Common myeloid progenitor, CD34-positive (primary cell): ENCODE results near the gene ZER1.
"Not testable (repeated sequence)": the region's sequence is repeated elsewhere in the genome, so short reads cannot be mapped to it uniquely, and the experiment has no call there.

Experiments
- CTCF ChIA-PET: fragments of 350-600 bp; sonication (Branson Sonifier 250); formaldehyde crosslinking; loops from one replicate; lab custom pipeline; 2021; ENCODE audit warnings: antibody characterized with exemption; lab: Charles Lee
- POLR2A ChIA-PET: fragments of 350-600 bp; sonication (Branson Sonifier 250); formaldehyde crosslinking; loops from one replicate; lab custom pipeline; 2021; ENCODE audit warnings: antibody characterized with exemption; lab: Charles Lee
- DNase-seq, 3 donors: peaks; one replicate each; pipeline versions ENCODE4 v3.0.0 to v3.0.0-alpha.2; 2013
- H3K27ac ChIP-seq, 2 experiments: 1 replicate in 1 of 2; 2 replicates in 1 of 2; pipeline ENCODE4 v1.7.0; 2013; ENCODE audit warnings: inconsistent platforms in 2 of 2, low read length in 2 of 2, mild to moderate bottlenecking in 2 of 2, low read depth in 1 of 2, moderate library complexity in 1 of 2; ENCODE audit not compliant: severe bottlenecking in 2 of 2, insufficient read depth in 1 of 2, poor library complexity in 1 of 2
- H3K27me3 ChIP-seq, 5 experiments: replicated peaks in 2 of 5; 1 replicate in 3 of 5; 2 replicates in 2 of 5; pipeline versions ENCODE4 v1.6.1 to v1.7.0; 2013; ENCODE audit warnings: low read length in 4 of 5, mild to moderate bottlenecking in 2 of 5, moderate library complexity in 2 of 5, inconsistent platforms in 1 of 5; ENCODE audit not compliant: insufficient read depth in 5 of 5, control insufficient read depth in 4 of 5
- H3K36me3 ChIP-seq, 4 experiments: 1 replicate in 2 of 4; 2 replicates in 2 of 4; pipeline versions ENCODE4 v1.6.1 to v1.7.0; 2013; ENCODE audit warnings: low read length in 3 of 4, control low read depth in 1 of 4, mild to moderate bottlenecking in 1 of 4; ENCODE audit not compliant: control insufficient read depth in 4 of 4, insufficient read depth in 4 of 4
- H3K4me1 ChIP-seq, 4 experiments: 1 replicate in 3 of 4; 2 replicates in 1 of 4; pipeline versions ENCODE4 v1.6.1 to v1.7.1; 2013; ENCODE audit warnings: low read length in 3 of 4, mild to moderate bottlenecking in 3 of 4, control low read depth in 1 of 4, inconsistent platforms in 1 of 4, moderate library complexity in 1 of 4; ENCODE audit not compliant: control insufficient read depth in 4 of 4, insufficient read depth in 4 of 4; ENCODE audit errors: control extremely low read depth in 1 of 4
- H3K4me3 ChIP-seq, 7 experiments: 1 replicate in 4 of 7; 2 replicates in 3 of 7; pipeline versions ENCODE4 v1.5.1 to v1.7.0; 2013; ENCODE audit warnings: mild to moderate bottlenecking in 7 of 7, low read length in 6 of 7, moderate library complexity in 6 of 7, inconsistent platforms in 2 of 7, low read depth in 2 of 7, control low read depth in 1 of 7; ENCODE audit not compliant: insufficient read depth in 4 of 7, control insufficient read depth in 1 of 7; ENCODE audit errors: extremely low read depth in 1 of 7
- H3K9me3 ChIP-seq, 5 experiments: 1 replicate in 4 of 5; 2 replicates in 1 of 5; pipeline versions ENCODE4 v1.6.1 to v1.7.1; 2013; ENCODE audit warnings: low read length in 4 of 5, mild to moderate bottlenecking in 2 of 5, inconsistent platforms in 1 of 5, low read depth in 1 of 5, moderate library complexity in 1 of 5; ENCODE audit not compliant: control insufficient read depth in 4 of 5, insufficient read depth in 2 of 5; ENCODE audit errors: control extremely low read depth in 1 of 5
- WGBS: methylation state at CpG from one replicate; pipeline ENCODE4 v1.1.5; 2013; ENCODE audit not compliant: insufficient coverage; 5-methylcytosine and 5-hydroxymethylcytosine counted together

The ZER1 gene

DNA sequence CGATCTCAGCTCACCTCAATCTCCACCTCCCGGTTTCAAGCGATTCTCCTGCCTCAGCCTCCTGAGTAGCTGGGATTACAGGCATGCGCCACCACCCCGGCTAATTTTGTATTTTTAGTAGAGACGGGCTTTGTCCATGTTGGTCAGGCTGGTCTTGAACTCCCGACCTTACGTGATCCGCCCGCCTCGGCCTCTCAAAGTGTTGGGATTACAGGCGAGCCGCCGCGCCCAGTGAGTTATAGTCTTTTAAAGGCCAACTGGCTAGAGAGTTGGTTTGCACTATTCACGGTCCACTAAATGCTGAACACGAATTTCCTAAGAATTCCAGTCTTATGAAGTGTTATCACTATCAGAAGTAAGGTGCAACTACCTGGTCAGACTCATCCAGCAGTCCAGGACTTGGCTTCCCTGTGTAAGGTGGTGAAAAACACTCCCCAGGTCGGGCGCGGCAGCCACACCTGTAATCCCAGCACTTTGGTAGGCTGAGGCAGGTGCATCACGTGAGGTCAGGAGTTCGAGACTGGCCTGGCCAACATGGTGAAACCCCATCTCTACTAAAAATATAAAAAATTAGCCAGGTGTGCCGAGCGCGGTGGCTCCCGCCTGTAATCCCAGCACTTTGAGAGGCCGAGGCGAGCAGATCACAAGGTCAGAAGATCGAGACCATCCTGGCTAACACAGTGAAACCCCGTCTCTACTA, 72.5 kb downstream of the ZER1 start:
- CTCF ChIA-PET, result interaction anchor here (1.6 kb wide), 1 partner anchor 7 kb away, joined by 10 read pairs; no protein-coding TSS in a partner anchor
- DNase-seq, H3K27ac ChIP-seq, H3K4me3 ChIP-seq, H3K27me3 ChIP-seq, H3K9me3 ChIP-seq: not testable (repeated sequence)
- Histone ChIP-seq H3K36me3 (peaks cover 2 to 20% (median 12%) of the 10 kb centered on the region in 4 experiments), H3K4me1 (peaks cover 0 to 18% (median 11%) of the 10 kb centered on the region in 4 experiments)
- POLR2A ChIA-PET, result interaction anchor here (0.6 kb wide), 1 partner anchor 228 kb away, joined by 3 read pairs; no protein-coding TSS in a partner anchor
- WGBS, result 97% methylated on average over 17 of the region's 30 CpGs

GRCh38 chr9:128696923-128697707, 74.6 kb downstream of the ZER1 start:
- Histone ChIP-seq H3K27me3 (no peaks in the 10 kb centered on the region), H3K4me1 (peaks cover 0 to 5% (median 1%) of the 10 kb centered on the region in 4 experiments), H3K9me3 (no peaks in the 10 kb centered on the region), H3K27ac (no peak overlapping the region), H3K4me3 (no peak overlapping the region), H3K36me3 (peaks cover 11 to 40% (median 25%) of the 10 kb centered on the region in 4 experiments)
- ChIA-PET POLR2A (interaction anchor here (0.6 to 1.2 kb wide), 2 partner anchors 10 to 20 kb away, joined by 3 read pairs; no protein-coding TSS in a partner anchor), CTCF (interaction anchor here (0.8 kb wide), 1 partner anchor 9 kb away, joined by 3 read pairs; no protein-coding TSS in a partner anchor)
- no peak for DNase-seq
- WGBS, result 82% methylated on average over 7 of the region's 8 CpGs

- Histone ChIP-seq H3K4me1 (peaks cover 10 to 17% (median 14%) of the 10 kb centered on the region in 4 experiments), H3K27ac (no peak overlapping the region), H3K9me3 (no peaks in the 10 kb centered on the region), H3K4me3 (no peak overlapping the region), H3K27me3 (no peaks in the 10 kb centered on the region), H3K36me3 (peaks cover 14 to 48% (median 30%) of the 10 kb centered on the region in 4 experiments)
- DNase-seq, result no peak
- POLR2A ChIA-PET, result no interaction called here
- CTCF ChIA-PET, result interaction anchor here (1.5 kb wide), 1 partner anchor 30 kb away, joined by 3 read pairs; the partner anchor contains the start of gene ZDHHC12
- WGBS, result 92% methylated on average over 5 of the region's 6 CpGs
Observed at GRCh38 chr9:128694344-128694743, 77.4 kb downstream of the ZER1 start.

- H3K4me3 ChIP-seq, H3K27me3 ChIP-seq, POLR2A ChIA-PET, DNase-seq, H3K27ac ChIP-seq, H3K9me3 ChIP-seq: not testable (repeated sequence)
- 100% methylated on average over 3 of the region's 3 CpGs for WGBS
- peaks cover 14 to 48% (median 30%) of the 10 kb centered on the region in 4 experiments for H3K36me3 ChIP-seq
- H3K4me1 ChIP-seq, result peaks cover 10 to 17% (median 14%) of the 10 kb centered on the region in 4 experiments
- CTCF ChIA-PET, result interaction anchor here (1.5 to 2.5 kb wide), 2 partner anchors 8 to 31 kb away, joined by 3 to 14 read pairs; partner anchors contain the start of genes PKN3 and ZDHHC12
Observed at GRCh38 chr9:128693738-128694137, 78.0 kb downstream of the ZER1 start.

- H3K27ac ChIP-seq, result peak overlapping the region; percentile 59 to 88
- DNase-seq, result no peak
- POLR2A ChIA-PET, result no interaction called here
- CTCF ChIA-PET, result interaction anchor here (0.8 to 2.2 kb wide), 4 partner anchors 10 to 80 kb away, joined by 3 to 10 read pairs (median 4); partner anchors contain the start of gene PKN3
- H3K4me1 ChIP-seq, result peaks cover 14 to 45% (median 41%) of the 10 kb centered on the region in 4 experiments
- WGBS, result 33% methylated on average over 3 of the region's 5 CpGs
- no peaks in the 10 kb centered on the region for H3K9me3 ChIP-seq
- H3K4me3 ChIP-seq, result peak overlapping the region; percentile 65 to 100 (median 85)
- H3K27me3 ChIP-seq, result no peaks in the 10 kb centered on the region
- H3K36me3 ChIP-seq, result peaks cover 10 to 35% (median 24%) of the 10 kb centered on the region in 4 experiments
Observed at GRCh38 chr9:128690684-128691034, 81.1 kb downstream of the ZER1 start.

DNA sequence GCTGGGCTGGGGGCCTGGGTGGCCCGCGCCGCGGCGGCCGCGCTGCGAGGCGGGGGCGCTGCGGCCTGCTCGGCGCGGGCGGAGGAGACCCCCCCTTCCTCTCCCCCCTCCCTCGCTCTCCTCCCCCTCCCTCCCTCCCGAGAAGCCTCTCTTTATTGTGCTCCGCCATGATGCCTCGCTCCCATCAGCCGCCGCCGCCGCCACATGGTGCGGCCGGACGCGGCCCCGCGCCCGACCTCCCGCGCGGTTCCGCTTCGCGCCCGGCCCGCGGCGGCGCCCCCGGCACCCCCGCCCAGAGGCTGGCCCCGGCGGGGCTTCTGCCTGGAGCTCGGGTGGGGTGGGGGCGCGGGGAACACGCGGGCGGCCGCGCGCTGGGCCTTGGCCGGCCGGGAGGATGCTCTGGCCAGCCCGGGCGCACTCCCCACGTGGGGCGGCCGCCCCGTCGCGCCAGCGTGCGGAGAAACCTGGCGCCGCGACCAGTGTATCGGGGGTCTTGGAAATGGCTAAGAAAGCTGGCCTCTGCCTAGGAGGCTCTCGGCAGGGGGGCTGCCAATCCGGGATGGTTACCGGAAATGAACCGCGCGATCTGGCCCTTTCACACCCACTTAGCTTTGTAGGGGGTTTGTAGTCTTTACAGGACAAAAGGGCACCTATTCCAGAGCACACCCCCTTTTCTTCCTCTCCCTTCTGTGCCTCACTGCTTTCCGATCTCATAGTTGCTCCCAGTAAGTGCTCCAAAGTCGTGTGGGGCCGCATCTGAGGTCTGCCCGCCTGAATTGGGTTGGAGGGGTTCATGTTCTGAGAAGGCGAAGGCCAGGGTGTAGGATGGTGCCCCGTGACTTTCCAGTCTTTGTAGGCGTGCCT, 81.7 kb downstream of the ZER1 start:
- Histone ChIP-seq H3K27me3 (no peaks in the 10 kb centered on the region), H3K9me3 (no peaks in the 10 kb centered on the region), H3K4me3 (peak overlapping the region; percentile 65 to 100 (median 85)), H3K36me3 (peaks cover 8 to 33% (median 23%) of the 10 kb centered on the region in 4 experiments), H3K4me1 (peaks cover 16 to 51% (median 47%) of the 10 kb centered on the region in 4 experiments), H3K27ac (peak overlapping the region; percentile 59 to 88)
- ChIA-PET POLR2A (no interaction called here), CTCF (interaction anchor here (0.8 to 1.2 kb wide), 3 partner anchors 12 to 20 kb away, joined by 3 to 4 read pairs (median 3); partner anchors contain the start of gene PKN3)
- WGBS, result 0% methylated on average over 45 of the region's 83 CpGs
- peak; percentile 61 to 79 (median 75) for DNase-seq
